ENCODE results near the gene GABPA. TPM values are rescaled to one million over a fixed set of nuclear protein-coding genes. Genes with fewer than 3 reads are reported as not detected.

The GABPA gene
- total and polyA plus RNA-seq, 2 donors (not counting 1 experiment from before 2014, with no cell fraction given): 10.3 to 29.7 TPM

DNA sequence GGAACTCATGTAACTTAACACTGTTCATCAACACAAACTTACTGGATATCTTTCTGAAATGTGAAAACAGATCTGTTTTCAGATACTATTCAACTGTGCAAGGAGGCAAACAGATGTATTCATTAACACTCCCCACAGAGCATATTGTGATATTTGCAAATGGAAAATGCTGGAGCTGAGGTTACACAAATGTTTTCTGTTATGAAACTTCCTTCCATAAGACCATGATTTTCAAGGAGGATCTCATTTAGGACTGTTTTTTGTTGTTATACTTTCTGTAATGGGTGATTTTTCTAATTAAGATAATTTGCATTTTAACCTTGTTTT is 56.1 kb downstream of the GABPA start:
- no peak for ATAC-seq (ENCODE audit: low read depth)

DNA sequence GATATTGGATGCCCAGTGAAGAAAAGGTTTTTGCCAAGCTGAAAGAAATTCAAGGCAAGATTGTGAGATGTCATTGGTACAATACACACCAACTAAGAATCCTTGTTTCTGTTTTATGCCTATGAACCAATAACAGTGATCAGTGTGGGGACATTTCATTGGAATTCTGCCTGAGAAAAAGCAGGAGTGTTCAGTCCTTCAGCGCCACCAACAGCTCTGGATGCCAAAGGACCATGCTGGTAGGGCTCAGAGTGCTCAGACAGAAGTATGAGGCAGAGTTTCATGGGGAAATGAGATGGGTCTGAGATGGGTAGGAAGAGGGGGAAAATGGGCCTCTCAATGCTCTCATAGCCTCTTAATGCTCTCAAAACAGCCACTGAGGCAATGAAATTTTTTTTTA is 56.5 kb downstream of the GABPA start:
- Histone ChIP-seq H3K36me3 (replicated peaks in 1 of 2; ENCODE audit: control extremely low read depth in 1 of 2, control insufficient read depth in 1 of 2, extremely low read depth in 1 of 2, insufficient read depth in 2 of 2, low read length in 1 of 2) (no peaks in the 10 kb centered on the region), H3K4me2 (replicated peaks; ENCODE audit: low read depth, low read length, poor library complexity, severe bottlenecking) (no peak overlapping the region), H3K9me3 (ENCODE audit: control extremely low read depth in 1 of 3, control insufficient read depth in 2 of 3, insufficient read depth in 1 of 3, low read length in 2 of 3) (peaks cover 0 to 3% (median 0%) of the 10 kb centered on the region in 3 donors), H4K20me1 (ENCODE audit: control insufficient read depth, insufficient read depth, low read length, poor library complexity, severe bottlenecking) (no peaks in the 10 kb centered on the region), H3K27me3 (replicated peaks in 1 of 4; ENCODE audit: control extremely low read depth in 1 of 4, control insufficient read depth in 3 of 4, insufficient read depth in 4 of 4, low read length in 3 of 4) (peaks cover 0 to 6% (median 0%) of the 10 kb centered on the region in 4 experiments), H3K4me1 (ENCODE audit: control insufficient read depth in 2 of 2, insufficient read depth in 2 of 2, low read length in 2 of 2) (peaks cover 0 to 7% of the 10 kb centered on the region in 2 donors), H3K27ac (ENCODE audit: low read length in 2 of 2) (no peak overlapping the region), H3K4me3 (ENCODE audit: control extremely low read depth in 1 of 5, extremely low read depth in 1 of 5, insufficient read depth in 1 of 5, low read depth in 2 of 5, low read length in 4 of 5) (no peak overlapping the region), H3K9ac (ENCODE audit: low read length) (no peak overlapping the region), H2AFZ (ENCODE audit: insufficient read depth, low read depth, low read length, poor library complexity, severe bottlenecking) (no peak overlapping the region), H3K79me2 (ENCODE audit: control insufficient read depth, insufficient read depth, low read length) (no peaks in the 10 kb centered on the region)
- H3K9me3 Mint-ChIP-seq (ENCODE audit: insufficient read depth): no peaks in the 10 kb centered on the region
- H3K27ac Mint-ChIP-seq: no peak overlapping the region
- peaks cover 12% of the 10 kb centered on the region for H3K4me1 Mint-ChIP-seq
- POLR2A ChIA-PET: no interaction called here
- DNase-seq (no peak), ATAC-seq (ENCODE audit: low read depth) (no peak)
- H3K4me3 Mint-ChIP-seq: no peak overlapping the region
- H3K27me3 Mint-ChIP-seq: peaks cover 20% of the 10 kb centered on the region
- TF ChIP-seq, protein P1, sequence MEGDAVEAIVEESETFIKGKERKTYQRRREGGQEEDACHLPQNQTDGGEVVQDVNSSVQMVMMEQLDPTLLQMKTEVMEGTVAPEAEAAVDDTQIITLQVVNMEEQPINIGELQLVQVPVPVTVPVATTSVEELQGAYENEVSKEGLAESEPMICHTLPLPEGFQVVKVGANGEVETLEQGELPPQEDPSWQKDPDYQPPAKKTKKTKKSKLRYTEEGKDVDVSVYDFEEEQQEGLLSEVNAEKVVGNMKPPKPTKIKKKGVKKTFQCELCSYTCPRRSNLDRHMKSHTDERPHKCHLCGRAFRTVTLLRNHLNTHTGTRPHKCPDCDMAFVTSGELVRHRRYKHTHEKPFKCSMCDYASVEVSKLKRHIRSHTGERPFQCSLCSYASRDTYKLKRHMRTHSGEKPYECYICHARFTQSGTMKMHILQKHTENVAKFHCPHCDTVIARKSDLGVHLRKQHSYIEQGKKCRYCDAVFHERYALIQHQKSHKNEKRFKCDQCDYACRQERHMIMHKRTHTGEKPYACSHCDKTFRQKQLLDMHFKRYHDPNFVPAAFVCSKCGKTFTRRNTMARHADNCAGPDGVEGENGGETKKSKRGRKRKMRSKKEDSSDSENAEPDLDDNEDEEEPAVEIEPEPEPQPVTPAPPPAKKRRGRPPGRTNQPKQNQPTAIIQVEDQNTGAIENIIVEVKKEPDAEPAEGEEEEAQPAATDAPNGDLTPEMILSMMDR (IDR thresholded peaks at IDR 0.05): no peak
- no peak for TF ChIP-seq EZH2 (IDR thresholded peaks at IDR 0.05; ENCODE audit: borderline replicate concordance, insufficient read depth, low read depth, low read length, poor library complexity, severe bottlenecking)
- intact Hi-C loops (cut with micrococcal nuclease): no loop called here
- CTCF ChIA-PET: interaction anchor here (1.0 kb wide), 1 partner anchor 10 kb away, joined by 3 read pairs; no protein-coding TSS in a partner anchor
- WGBS (ENCODE audit: insufficient coverage): 100% methylated on average over 1 of the region's 1 CpG

More for the DNA sequence above, 56.1 kb downstream of the GABPA start:
- H3K27ac ChIP-seq (ENCODE audit: low read length in 2 of 2): no peak overlapping the region
- H3K4me3 ChIP-seq (ENCODE audit: control extremely low read depth in 1 of 5, extremely low read depth in 1 of 5, insufficient read depth in 1 of 5, low read depth in 2 of 5, low read length in 4 of 5): no peak overlapping the region
- Mint-ChIP-seq H3K27me3 (peaks cover 24% of the 10 kb centered on the region), H3K27ac (no peak overlapping the region), H3K4me3 (peak overlapping the region; percentile 74), H3K4me1 (peaks cover 12% of the 10 kb centered on the region), H3K9me3 (ENCODE audit: insufficient read depth) (no peaks in the 10 kb centered on the region)
- ChIA-PET CTCF (interaction anchor here (1.0 kb wide), 1 partner anchor 10 kb away, joined by 3 read pairs; no protein-coding TSS in a partner anchor), POLR2A (no interaction called here)
- H3K79me2 ChIP-seq (ENCODE audit: control insufficient read depth, insufficient read depth, low read length): no peaks in the 10 kb centered on the region
- peak overlapping the region; percentile 67 for H2AFZ ChIP-seq (ENCODE audit: insufficient read depth, low read depth, low read length, poor library complexity, severe bottlenecking)
- peaks cover 0 to 7% of the 10 kb centered on the region in 2 donors for H3K4me1 ChIP-seq (ENCODE audit: control insufficient read depth in 2 of 2, insufficient read depth in 2 of 2, low read length in 2 of 2)
- H4K20me1 ChIP-seq (ENCODE audit: control insufficient read depth, insufficient read depth, low read length, poor library complexity, severe bottlenecking): no peaks in the 10 kb centered on the region
- intact Hi-C loops (cut with micrococcal nuclease): no loop called here
- no peaks in the 10 kb centered on the region for H3K36me3 ChIP-seq (replicated peaks in 1 of 2; ENCODE audit: control extremely low read depth in 1 of 2, control insufficient read depth in 1 of 2, extremely low read depth in 1 of 2, insufficient read depth in 2 of 2, low read length in 1 of 2)
- peak overlapping the region; percentile 65 for H3K4me2 ChIP-seq (replicated peaks; ENCODE audit: low read depth, low read length, poor library complexity, severe bottlenecking)
- H3K9ac ChIP-seq (ENCODE audit: low read length): peak overlapping the region; percentile 46
- no peak for DNase-seq
- TF ChIP-seq, protein P1 (IDR thresholded peaks at IDR 0.05): no peak
- TF ChIP-seq EZH2 (IDR thresholded peaks at IDR 0.05; ENCODE audit: borderline replicate concordance, insufficient read depth, low read depth, low read length, poor library complexity, severe bottlenecking): no peak
- H3K27me3 ChIP-seq (replicated peaks in 1 of 4; ENCODE audit: control extremely low read depth in 1 of 4, control insufficient read depth in 3 of 4, insufficient read depth in 4 of 4, low read length in 3 of 4): peaks cover 0 to 6% (median 0%) of the 10 kb centered on the region in 4 experiments
- peaks cover 0 to 3% (median 0%) of the 10 kb centered on the region in 3 donors for H3K9me3 ChIP-seq (ENCODE audit: control extremely low read depth in 1 of 3, control insufficient read depth in 2 of 3, insufficient read depth in 1 of 3, low read length in 2 of 3)

Data from B cell (primary cell).